ENCODE results near the gene ADGRF5.

DNA sequence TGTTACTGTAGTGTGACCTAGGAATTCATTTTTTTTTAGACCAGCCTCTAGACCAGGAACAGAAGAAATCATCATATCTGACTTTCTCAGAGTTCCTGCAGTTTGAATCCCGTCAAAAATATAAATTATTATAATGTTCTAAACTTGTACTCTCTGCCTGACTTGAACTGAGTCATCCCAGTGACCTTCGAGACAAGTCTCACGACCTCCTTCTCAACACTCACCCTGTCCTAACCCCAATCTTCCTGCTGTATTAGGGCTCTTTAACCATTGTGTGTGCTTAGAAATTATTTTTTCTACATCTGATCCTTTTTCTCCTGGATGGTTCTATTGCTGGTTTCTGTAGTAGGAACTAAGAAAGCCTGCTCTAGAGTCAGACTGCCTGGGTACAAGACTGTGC, 21.5 kb downstream of the ADGRF5 start:
- TF ChIP-seq ZNF843 (tag by site-specific recombination; IDR thresholded peaks at IDR 0.05) = no peak
- TF ChIP-seq, protein P1, sequence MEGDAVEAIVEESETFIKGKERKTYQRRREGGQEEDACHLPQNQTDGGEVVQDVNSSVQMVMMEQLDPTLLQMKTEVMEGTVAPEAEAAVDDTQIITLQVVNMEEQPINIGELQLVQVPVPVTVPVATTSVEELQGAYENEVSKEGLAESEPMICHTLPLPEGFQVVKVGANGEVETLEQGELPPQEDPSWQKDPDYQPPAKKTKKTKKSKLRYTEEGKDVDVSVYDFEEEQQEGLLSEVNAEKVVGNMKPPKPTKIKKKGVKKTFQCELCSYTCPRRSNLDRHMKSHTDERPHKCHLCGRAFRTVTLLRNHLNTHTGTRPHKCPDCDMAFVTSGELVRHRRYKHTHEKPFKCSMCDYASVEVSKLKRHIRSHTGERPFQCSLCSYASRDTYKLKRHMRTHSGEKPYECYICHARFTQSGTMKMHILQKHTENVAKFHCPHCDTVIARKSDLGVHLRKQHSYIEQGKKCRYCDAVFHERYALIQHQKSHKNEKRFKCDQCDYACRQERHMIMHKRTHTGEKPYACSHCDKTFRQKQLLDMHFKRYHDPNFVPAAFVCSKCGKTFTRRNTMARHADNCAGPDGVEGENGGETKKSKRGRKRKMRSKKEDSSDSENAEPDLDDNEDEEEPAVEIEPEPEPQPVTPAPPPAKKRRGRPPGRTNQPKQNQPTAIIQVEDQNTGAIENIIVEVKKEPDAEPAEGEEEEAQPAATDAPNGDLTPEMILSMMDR (tag by site-specific recombination; IDR thresholded peaks at IDR 0.05) = no peak
- TF ChIP-seq, protein P2, sequence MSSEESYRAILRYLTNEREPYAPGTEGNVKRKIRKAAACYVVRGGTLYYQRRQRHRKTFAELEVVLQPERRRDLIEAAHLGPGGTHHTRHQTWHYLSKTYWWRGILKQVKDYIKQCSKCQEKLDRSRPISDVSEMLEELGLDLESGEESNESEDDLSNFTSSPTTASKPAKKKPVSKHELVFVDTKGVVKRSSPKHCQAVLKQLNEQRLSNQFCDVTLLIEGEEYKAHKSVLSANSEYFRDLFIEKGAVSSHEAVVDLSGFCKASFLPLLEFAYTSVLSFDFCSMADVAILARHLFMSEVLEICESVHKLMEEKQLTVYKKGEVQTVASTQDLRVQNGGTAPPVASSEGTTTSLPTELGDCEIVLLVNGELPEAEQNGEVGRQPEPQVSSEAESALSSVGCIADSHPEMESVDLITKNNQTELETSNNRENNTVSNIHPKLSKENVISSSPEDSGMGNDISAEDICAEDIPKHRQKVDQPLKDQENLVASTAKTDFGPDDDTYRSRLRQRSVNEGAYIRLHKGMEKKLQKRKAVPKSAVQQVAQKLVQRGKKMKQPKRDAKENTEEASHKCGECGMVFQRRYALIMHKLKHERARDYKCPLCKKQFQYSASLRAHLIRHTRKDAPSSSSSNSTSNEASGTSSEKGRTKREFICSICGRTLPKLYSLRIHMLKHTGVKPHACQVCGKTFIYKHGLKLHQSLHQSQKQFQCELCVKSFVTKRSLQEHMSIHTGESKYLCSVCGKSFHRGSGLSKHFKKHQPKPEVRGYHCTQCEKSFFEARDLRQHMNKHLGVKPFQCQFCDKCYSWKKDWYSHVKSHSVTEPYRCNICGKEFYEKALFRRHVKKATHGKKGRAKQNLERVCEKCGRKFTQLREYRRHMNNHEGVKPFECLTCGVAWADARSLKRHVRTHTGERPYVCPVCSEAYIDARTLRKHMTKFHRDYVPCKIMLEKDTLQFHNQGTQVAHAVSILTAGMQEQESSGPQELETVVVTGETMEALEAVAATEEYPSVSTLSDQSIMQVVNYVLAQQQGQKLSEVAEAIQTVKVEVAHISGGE (tag by site-specific recombination; conservative IDR thresholded peaks at IDR 0.05; ENCODE audit: low read depth) = no peak
- TF ChIP-seq GLIS1 (tag by site-specific recombination; IDR thresholded peaks at IDR 0.05) = no peak
- no peak for TF ChIP-seq MEIS1 (CRISPR knock-in tag; IDR thresholded peaks at IDR 0.05; ENCODE audit: borderline replicate concordance)
- TF ChIP-seq ZNF692 (tag by site-specific recombination; IDR thresholded peaks at IDR 0.05) = no peak
- no peak for TF ChIP-seq ZFP3 (tag by site-specific recombination; IDR thresholded peaks at IDR 0.05; ENCODE audit: low read depth)
- no peak for TF ChIP-seq BCL11B (tag by site-specific recombination; IDR thresholded peaks at IDR 0.05; ENCODE audit: low read depth)
- no peak for TF ChIP-seq TCF7L2 (IDR thresholded peaks at IDR 0.05; ENCODE audit: borderline replicate concordance, low read depth, low read length)
- TF ChIP-seq ELK4 (IDR thresholded peaks at IDR 0.05; ENCODE audit: borderline replicate concordance, low read depth, low read length) = no peak
- TF ChIP-seq ZNF558 (tag by site-specific recombination; IDR thresholded peaks at IDR 0.05) = no peak
- no peak for TF ChIP-seq REST (tag by site-specific recombination; IDR thresholded peaks at IDR 0.05)
- TF ChIP-seq ZNF544 (tag by site-specific recombination; IDR thresholded peaks at IDR 0.05) = no peak
- no peak for TF ChIP-seq ZNF324 (tag by site-specific recombination; IDR thresholded peaks at IDR 0.05)

Data from HEK293 (cell line).